ENCODE measurements around the gene ZIC1.
A peak's percentile ranks its signal among the peaks of the same experiment; 100 is the strongest.

ZIC1 gene

DNA sequence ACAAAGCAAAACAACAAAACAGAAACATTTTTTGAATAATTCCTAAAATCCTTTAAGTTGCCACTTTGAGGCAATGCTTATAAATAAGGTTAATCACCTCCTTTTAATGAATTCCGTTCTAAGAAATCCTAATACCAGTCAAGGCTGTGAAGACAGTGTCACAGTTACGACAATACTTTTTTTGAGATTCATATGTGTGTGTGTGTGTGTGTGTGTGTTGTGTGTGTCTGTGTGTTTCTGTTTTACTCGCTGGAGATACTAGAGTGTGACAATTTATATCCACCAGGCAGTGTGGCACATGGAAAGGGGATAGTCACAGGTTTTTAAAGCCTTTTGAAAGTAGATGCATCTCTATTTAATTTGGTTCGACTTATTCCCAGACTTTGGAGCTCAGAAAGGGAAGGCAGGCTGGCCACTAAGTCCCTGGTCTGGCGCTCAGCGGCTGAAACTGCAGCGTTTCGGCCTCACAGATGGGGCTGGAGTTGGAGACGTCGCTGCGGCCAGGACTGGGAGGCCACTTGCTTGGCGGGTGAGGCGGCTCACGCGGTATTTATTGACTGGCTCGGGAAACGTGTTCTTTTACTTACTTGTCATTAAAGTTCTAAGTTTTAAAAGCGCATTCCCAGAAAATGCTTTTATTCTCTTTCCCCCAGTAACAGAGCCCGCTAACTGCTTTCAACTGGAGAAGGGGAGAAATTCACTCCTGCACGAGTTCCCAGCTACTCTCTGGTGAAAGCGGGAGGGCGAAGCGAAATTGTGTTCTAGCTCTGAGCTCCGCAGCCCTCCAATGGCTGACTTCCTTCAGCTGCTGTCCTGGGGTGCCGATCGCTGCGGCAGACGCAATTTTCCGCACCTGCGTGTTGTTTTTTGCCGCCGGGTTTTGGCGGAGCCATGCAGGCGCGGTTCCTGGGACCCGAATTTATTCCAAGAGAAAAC, 13.7 kb downstream of the ZIC1 start:
- peak; percentile 18 for DNase-seq (ENCODE audit: low spot score)

DNA sequence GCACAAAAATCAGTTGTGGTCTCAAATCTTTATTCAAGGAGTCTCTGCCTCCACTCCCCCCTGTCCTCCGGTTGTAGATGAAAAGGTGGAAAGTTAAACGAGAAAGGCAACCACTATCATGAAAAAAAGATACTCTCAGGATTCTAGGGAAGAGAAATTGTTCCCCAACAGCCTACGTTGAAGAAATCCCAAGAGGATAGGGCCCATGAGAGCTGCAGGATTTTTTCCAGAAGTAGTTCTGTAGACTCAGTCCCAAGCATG, 14.3 kb downstream of the ZIC1 start:
- no peak for DNase-seq (ENCODE audit: low spot score)

- peak; percentile 7 for DNase-seq (ENCODE audit: low spot score)
Observed at GRCh38 chr3:147423798-147424580, 14.8 kb downstream of the ZIC1 start.

DNA sequence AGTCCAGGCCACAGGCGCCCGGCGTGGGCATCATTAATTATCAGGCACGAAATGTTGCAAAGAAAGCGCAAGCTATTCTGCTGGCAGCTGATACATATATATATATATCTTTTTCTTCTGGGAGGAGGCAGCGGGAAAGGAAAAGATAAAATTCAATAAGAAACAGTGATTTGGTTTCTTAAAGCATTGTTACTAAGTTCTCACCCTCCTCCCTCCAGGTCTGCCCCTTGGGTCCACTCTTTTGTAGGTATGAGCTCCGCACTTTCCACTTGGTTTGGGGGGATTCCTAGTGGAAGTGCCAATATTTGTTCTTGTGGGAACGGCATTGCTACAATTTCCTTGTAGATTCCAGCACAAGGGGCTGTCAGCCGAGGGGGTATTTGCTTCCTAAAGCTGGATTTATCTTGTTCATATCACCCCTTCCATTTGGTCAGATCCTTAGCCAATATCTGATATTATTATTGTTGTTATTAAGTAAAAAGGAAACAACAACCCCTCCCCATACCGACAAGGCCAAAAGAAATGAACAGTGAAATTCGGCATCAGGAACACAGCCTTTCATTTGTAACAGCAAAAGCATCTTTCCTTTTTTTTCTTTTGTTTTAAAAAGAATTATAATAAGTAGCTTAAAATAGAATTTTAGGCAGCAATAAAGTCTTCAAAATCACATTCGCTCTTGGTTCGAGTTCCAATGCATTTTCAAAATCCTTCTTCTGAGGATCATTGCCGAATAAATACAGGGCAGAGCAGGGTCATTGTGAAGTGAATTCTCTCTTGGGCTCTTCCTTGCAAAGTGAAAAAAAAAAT, 15.6 kb downstream of the ZIC1 start:
- DNase-seq (ENCODE audit: low spot score), result no peak

DNA sequence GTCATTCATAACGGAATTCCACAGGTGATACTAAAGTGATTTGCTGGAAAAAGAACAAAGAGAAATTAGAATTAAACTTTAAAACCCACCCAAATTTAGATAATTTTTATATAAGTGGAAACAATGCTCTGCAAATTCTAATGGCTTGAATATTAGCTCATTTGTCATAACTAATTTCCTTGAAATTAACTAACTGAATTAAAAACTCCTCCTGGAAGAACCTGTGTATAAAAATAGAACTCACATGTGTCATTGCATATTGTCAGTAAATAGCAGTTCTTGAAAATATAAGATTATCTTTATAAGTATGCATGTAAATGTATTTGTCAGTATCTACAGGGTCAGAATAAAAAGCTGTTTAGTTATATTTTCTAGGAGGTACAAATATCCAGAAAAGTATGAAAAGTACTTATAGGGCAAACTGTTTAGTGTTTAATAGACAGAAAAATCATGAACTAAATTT, 16.3 kb downstream of the ZIC1 start:
- DNase-seq (ENCODE audit: low spot score), result no peak

- DNase-seq (ENCODE audit: low spot score), result no peak
Observed at GRCh38 chr3:147426931-147427330, 17.8 kb downstream of the ZIC1 start.

- peak; percentile 1 for DNase-seq (ENCODE audit: low spot score)
Observed at GRCh38 chr3:147427746-147428145, 18.6 kb downstream of the ZIC1 start.

DNA sequence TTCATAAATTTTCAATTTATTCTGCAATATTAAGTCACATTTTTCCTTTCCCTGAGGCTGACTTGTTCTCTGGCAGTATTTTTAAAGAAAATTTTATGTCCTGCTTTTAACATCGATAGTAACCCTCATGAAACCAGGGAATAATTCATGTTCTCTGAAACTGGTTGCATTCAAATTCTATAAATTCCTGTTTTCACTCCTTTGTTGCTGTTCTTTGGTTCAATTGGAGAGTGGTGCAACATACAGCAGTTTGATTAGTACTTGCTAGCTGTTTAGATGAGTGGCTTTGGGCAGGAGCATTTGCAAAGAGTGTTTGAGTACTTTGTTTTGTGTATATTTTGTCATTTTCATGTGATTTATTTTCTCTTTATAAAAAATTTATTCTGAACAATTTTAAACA, 19.2 kb downstream of the ZIC1 start:
- DNase-seq (ENCODE audit: low spot score), result no peak

- DNase-seq (ENCODE audit: low spot score), result no peak
Observed at GRCh38 chr3:147428754-147429153, 19.6 kb downstream of the ZIC1 start.

DNA sequence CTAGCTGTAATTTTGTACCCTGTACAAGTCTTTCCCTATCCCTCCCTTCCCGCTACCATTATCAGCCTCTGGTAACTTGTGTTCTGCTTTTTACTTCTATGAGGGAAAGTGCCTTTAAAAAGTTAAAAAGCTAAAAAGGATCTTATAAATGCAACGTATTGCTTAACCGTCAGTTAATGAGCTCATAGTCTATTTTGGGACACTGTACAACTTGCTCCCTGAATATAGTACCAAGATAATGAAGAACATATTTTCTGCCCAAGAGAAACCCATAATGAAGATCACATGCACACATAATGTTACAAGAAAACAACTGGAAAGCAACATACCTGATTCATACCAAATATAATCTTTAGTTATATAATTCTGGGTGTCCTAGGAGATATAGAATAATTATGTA, 22.6 kb downstream of the ZIC1 start:
- DNase-seq (ENCODE audit: low spot score), result no peak

GRCh38 chr3:147447224-147447623, 38.1 kb downstream of the ZIC1 start:
- DNase-seq (ENCODE audit: low spot score), result no peak

DNA sequence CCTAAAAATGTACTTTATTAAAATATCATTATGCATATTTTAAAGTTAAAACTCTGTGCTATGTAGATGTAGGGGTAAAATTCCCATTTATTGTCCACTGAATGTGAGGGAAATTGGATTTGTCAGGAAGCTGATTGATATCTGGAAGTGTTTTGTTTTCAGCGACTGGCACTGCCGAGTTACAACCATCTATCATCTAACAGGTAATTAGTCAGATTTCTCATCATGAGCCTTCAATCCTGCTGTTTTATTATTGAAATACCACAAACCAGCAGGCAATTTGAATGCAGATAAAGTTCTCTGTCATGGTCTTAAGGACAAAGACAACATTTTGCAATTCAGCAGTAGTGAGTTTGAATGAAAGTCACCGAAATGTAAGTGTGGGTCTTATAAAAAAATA, 40.5 kb downstream of the ZIC1 start:
- DNase-seq (ENCODE audit: low spot score), result no peak

- no peak for DNase-seq (ENCODE audit: low spot score)
Observed at GRCh38 chr3:147458995-147459704, 50.0 kb downstream of the ZIC1 start.

DNA sequence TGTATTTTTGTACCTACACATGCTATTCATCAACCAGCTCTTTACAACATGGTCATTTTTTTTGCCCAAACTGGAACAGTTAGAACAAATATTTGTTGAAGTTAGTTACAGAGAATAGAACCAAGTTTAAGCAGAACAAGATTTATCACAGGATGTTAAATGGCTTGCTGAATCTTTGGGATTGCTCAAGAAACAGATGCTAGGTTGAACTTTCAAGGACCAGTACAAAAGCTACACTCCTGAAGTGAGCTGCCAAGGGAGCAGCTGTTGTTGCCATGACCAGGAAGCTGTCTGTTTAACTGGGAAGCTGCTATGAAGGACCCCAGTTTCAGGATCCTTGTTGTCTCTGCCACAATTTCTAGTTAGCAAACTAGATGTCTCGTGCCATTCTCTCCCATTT, 53.7 kb downstream of the ZIC1 start:
- no peak for DNase-seq (ENCODE audit: low spot score)
